NCI-H524 treated with DMSO at 0.1 percent for 48 hours (cell line): Measurements from ENCODE around the gene LRBA.
"Not testable (repeated sequence)": the region's sequence is repeated elsewhere in the genome, so short reads cannot be mapped to it uniquely, and the experiment has no call there.

Source experiments
- DNase-seq: peaks from one replicate; lab custom pipeline; 2025; lab: John Stamatoyannopoulos, UW

LRBA gene, protein sequence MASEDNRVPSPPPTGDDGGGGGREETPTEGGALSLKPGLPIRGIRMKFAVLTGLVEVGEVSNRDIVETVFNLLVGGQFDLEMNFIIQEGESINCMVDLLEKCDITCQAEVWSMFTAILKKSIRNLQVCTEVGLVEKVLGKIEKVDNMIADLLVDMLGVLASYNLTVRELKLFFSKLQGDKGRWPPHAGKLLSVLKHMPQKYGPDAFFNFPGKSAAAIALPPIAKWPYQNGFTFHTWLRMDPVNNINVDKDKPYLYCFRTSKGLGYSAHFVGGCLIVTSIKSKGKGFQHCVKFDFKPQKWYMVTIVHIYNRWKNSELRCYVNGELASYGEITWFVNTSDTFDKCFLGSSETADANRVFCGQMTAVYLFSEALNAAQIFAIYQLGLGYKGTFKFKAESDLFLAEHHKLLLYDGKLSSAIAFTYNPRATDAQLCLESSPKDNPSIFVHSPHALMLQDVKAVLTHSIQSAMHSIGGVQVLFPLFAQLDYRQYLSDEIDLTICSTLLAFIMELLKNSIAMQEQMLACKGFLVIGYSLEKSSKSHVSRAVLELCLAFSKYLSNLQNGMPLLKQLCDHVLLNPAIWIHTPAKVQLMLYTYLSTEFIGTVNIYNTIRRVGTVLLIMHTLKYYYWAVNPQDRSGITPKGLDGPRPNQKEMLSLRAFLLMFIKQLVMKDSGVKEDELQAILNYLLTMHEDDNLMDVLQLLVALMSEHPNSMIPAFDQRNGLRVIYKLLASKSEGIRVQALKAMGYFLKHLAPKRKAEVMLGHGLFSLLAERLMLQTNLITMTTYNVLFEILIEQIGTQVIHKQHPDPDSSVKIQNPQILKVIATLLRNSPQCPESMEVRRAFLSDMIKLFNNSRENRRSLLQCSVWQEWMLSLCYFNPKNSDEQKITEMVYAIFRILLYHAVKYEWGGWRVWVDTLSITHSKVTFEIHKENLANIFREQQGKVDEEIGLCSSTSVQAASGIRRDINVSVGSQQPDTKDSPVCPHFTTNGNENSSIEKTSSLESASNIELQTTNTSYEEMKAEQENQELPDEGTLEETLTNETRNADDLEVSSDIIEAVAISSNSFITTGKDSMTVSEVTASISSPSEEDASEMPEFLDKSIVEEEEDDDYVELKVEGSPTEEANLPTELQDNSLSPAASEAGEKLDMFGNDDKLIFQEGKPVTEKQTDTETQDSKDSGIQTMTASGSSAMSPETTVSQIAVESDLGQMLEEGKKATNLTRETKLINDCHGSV (N-terminal part only)

DNA sequence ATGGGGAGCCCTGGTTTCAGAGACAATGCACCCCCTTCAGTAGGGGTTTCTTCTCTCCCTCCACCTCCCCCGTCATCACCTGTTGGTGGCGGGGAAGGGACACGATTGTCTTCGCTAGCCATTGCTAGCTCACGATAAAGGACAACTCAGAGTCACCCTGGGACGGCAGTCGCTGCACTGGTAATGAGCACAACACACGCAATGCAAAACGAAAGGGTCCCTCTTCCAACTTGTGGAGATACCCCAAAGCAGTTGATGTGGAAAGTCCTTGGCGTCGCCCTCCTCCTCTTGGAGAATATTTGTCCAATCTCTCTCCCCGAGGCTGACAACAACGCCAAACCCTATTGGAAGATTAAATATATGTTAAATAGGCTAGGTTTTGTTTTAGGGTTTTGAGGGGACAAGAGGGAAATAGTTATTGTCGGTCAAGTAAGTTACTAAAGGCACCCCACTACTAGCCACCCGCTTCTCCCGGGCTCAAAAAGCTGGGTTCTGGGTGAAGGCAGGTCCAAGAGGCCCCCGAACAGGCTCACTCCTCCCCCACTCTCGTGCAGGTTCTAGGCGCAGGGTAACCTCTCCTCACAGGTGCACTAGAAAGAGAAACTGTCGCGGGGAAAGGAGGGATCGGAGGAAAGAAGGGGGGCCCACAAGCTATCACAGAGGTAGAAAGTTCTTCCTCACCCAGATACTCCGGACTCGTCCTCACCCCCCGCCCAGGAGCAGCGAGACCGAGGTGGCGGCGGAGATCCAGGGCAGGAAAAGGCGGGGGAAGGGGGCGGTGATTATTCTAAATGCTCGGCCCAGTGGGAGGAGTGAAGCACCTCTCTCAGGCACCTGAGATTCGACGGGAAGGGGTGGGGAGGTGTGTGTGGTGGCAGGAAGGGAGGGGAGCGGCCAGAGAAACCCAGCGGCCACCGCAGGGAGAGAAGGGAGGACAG, at the start of gene LRBA:
TSS of gene LRBA (minus strand) at position 764 of the 938 bp plus-strand sequence. CDS start at position 122, 642 bp downstream.
- peak; percentile 12 for DNase-seq

DNA sequence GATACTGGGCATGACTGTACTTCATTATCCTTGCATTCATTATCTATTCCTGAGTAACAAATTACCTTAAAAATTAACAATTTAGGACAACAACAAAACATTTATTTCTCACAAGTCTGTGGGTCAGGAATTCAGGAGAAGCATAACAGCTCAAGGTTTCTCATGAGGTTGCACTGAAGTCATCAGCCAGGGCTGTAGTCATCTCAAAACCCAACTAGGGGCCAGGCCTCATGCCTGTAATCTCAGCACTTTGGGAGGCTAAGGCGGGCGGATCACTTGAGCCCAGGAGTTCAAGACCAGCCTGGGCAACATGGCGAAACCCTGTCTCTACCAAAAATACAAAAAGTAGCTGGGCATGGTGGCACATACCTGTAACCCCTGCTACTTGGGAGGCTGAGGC, 48.1 kb upstream of the LRBA start:
- not testable (repeated sequence) for DNase-seq

DNA sequence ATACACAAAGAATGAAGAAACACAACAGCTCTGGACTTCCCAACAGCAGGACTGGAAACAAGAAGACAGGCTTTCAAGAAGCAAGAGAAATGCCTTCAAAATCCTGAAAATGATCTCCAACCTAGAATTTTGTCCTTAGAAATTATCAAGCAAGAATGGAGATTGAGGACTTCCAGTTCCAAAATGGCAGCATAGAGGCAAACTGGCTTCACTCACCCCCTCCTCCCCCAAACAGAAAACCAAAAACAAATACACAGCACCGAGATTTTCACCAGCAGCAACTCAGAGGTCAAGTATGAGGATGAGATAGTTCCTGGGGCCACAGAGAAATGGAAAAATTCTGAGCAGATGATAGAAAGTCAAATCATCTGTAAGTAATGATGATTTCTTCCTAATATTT, 40.5 kb upstream of the LRBA start:
- DNase-seq = no peak

DNA sequence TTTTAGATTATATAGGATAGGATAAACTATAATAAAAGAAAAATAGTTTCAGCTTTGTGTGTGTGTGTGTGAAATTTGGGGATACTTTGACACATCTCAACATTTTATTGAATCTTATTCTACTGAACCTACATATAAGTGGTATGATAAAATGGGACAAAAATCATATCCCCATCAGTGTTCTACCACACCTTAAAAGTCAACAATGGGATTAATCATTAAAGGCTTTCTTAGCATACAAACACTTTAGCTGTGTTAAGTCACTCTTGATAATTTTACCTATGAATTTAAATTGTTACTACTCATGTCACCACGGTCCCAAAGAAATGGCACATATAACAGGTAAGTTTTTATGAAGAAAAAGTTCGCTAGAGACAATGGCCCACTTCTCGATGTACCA, 37.7 kb upstream of the LRBA start:
- DNase-seq = no peak

DNA sequence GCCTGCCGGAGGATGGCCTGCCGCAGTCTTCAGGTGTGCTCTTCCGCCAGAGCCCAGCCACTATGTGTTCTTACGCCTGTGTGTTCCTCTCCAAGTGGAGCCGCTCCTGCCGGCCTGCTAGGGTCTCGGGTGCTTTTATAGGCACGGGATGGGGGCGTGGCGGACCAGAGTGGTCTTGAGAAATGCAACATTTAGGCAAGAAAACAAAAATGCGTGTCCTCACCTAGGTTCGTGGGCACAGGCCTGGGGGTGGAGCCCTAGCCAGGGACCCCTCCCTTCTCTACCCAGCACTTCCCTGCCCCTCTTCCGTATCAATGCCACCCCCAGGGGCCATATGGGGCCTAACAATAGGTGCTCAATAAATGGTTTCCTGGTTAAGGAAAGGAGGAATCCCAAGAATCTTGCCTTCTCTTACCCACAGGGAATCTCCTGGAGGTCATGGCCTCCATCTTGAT, 34.4 kb upstream of the LRBA start:
- no peak for DNase-seq

DNA sequence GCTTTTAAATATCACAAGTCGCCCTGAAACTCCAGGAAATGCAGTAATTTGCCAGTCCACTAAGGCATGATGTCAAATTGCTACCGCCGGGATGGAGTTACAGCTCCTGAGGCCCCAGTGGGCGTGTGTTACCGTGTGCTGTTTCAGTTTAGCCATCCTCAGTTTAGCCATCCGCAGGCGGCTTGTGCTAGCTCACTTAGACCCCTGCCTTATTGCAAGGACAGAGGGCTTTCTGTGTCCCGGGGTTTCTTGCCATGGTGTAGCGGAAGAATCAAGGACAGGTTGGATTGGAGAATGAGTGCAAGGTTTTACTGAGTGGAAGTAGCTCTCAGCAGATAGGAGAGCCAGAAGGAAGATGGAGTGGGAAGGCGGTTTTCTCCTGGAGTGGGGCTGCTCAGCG, 33.8 kb upstream of the LRBA start:
- no peak for DNase-seq

DNA sequence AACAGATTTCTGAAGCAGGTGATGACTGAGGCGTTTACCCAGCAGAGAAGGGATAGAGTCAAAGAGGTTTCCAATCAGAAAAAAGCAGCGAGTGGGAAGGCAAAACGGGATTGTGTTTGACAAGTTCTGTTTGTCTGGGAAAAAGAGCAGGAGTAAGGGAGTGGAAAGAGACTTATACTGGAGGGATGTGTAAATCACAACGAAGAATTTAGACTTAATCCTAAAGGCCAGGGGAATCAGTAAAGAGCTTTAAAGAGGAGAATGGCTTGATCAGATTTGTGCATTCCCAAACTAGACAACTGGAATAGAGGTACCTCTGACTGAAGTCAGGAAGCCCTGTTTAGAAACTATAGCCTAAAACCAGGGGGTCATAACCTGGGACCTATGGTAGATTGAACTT, 31.5 kb upstream of the LRBA start:
- no peak for DNase-seq

DNA sequence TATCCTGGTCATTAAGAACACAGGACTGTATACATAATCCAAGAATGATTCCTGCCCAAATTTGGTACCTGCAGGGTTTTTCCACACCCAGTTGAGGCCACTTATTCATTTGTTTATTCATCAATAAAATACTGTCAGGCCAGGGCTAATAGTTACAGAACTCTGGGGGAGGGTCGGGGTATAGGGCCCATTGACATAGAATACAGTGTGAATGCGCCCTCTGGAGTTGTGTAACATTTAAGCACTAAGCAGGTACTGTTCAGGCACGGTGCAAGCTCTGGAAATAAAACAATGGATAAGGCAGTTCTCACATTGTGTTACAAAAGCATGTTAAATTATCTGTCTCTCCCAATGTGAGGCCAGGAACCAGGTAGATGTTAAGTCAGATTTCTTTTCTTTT, 30.8 kb upstream of the LRBA start:
- DNase-seq = no peak

DNA sequence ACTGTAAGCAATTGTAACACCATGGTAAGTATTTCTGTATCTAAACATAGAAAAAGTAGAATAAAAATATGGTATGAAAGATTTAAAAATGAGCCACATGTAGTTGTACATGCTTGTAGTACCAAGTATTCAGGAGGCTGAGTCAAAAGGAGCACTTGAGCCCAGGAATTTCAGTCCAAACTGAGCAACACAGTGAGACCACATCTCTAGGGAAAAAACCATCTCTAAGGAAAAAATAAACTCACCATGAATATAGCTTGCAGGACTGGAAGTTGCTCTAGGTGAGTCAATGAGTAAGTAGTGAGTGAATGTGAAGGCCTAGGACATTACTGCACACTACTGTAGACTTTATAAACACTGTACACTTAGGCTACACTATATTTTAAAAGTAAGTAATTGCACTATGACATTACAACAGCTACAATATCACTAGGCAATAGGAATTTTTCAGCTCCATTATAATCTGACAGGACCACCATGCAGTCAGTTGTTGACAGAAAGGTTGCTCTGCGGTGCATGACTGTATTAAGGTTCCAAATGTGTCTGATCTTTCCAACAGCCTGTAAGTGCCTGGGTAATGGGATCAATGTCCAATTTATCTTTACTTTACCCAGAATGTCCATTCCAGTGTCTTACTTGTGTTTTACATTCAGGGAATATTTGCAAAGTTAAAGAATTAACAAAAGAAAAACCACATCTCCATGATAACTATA, 28.9 kb upstream of the LRBA start:
- no peak for DNase-seq

DNA sequence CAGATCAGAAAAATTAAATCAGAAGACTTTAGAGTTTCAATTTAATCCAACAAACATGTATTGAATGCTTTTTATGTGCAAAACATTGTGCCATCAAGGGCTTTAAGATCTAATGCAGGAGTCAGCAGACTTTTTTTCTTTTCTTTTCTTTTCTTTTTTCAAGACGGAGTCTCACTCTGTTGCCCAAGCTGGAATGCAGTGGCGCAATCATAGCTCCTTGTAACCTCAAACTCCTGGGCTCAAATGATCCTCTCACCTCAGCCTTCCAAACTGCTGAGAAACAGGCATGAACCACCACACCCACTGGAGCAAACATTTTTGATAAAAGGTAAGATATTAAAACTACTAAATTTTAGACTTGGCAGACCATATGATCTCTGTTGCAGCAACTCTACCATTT, 24.6 kb upstream of the LRBA start:
- DNase-seq = no peak

DNA sequence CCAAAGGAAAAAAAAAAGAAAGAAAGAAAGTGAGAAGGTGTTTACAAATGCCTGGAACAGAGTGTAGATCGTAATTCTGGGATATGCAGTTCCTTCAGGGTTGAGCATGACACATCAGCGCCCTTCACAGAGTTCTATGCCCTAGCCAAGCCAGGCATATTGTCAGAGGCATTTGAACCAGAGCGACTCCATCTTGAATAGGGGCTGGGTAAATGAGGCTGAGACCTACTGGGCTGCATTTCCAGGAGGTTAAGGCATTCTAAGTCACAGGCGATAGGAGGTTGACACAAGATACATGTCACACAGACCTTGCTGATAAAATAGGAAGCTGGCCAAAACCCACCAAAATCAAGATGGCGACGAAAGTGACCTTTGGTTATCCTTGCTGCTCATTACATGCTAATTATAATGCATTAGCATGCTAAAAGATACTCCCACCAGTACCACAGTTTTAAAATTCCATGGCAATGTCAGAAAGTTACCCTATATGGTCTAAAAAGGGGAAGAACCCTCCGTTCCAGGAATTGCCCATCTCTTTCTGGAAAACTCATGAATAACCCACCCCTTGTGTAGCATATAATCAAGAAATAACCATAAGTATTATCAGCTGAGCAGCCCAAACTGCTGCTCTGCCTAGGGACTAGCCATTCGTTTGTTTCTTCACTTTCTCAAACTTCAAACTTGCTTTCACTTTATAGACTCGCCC, 23.5 kb upstream of the LRBA start:
- no peak for DNase-seq

DNA sequence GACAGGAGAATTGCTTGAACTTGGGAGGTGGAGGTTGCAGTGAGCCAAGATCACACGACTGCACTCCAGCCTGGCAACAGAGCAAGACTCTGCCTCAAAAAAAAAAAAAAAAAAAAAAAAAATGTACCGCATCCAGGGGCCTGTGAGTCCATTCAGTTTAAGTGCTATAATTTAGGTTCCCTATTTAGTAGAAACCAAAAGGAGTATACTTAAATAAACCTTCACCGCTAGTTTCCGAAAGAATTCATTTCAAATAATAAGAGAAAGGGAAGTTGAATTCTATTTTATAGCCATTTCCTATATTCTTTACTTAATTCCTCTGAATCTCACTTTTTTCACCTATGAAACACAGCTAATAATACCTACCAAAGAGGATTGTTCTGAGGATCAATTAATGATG, 20.8 kb upstream of the LRBA start:
- no peak for DNase-seq

DNA sequence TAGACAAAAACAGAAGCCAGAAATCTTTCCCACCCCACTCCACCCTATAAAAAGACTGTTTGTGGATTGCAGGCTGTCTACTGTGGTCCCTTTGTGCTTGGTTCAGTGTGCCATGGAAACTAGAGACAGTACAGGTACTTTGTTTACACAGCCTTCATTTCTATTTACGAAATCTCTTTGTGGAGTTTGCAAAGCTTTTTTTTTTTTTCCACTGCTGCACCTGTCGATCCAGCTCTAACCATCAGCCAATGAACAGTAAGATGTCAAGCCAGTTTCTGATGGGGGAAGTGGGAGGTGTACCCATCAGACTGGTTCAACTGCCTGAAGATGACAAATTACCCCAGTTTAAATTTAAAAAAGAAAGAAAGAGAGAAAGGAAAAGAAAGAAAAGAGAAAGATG, 20.2 kb upstream of the LRBA start:
- no peak for DNase-seq

DNA sequence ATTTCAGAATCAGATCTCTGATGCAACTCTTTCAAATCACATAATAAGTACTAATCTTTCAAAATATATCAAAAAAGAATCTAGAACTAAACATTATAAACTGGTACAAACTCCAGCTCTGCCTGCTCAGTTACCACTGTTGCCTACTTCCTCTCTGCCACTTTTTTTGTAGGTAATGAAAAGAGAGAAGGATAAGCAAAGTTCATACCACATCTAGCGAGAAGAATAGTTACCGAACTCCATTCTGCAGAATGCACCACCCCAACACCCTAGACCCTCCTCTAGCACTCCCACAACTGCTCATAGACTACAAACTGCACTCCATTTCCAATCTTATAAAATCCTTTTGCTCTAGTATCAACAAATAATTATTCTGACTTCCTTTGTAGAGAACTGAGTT, 19.7 kb upstream of the LRBA start:
- no peak for DNase-seq

DNA sequence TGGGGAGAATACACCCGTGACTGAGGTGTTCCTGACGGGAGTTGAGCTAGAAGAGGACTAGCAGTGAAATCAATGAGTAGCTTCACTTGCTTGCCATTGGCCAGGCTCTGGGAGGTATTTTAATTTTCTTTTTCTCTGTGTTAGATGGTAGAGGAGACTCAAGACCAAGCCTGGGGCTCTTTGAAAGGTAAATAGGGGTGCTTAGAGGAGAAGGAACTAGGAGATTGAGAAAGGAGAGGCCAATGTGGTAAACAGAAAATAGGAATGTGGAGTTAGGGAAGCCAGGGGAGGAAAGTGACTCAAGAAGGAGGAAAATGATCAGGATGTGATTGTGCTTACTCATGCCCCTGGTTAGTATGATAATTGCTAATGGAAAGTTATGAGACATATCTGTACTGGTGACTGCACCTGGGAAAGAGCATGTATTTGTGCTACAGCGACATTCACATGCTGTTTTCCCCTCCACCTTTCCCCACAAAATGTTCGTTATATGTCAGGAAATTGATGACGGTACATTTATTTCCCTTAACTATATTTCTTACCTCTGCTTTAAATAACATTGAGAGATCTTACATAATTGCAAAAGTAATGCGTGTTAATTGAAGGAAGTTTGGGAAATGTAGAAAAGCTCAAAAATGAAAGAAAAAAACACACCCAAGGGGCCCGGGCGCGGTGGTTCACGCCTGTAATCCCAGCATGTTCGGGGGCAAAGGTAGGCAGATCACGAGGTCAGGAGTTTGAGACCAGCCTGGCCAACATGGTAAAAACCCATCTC, 16.9 kb upstream of the LRBA start:
- no peak for DNase-seq

DNA sequence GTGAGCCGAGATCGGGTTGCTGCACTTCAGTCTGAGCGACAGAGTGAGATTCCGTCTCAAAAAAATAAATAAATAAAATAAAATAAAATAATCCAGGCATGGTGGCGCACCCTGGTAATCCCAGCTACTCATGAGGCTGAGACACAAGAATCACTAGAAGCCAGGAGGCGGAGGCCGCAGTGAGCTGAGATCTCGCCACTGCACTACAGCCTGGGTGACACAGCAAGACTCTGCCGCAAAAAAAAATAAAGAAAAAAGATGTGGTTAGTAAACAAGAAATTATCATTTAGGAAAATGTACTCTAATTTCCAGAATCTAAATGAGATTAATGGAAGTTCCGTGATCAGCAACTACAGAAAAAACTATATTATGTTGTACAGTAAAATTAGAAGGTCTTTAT, 14.5 kb upstream of the LRBA start:
- no peak for DNase-seq

DNA sequence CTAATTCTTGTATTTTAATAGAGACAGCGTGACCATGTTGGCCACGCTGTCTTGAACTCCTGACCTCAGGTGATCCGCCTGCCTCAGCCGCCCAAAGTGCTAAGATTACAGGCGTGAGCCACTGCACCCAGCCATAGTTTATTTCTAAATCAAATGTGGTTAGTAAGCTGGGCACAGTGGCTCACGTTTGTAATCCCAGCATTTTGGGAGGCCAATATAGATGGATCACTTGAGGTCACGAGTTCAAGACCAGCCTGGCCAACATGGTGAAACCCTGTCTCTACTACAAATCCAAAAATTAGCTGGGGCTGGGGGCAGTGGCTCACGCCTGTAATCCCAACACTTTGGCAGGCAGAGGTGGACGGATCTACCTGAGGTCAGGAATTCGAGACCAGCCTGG, 13.9 kb upstream of the LRBA start:
- not testable (repeated sequence) for DNase-seq

DNA sequence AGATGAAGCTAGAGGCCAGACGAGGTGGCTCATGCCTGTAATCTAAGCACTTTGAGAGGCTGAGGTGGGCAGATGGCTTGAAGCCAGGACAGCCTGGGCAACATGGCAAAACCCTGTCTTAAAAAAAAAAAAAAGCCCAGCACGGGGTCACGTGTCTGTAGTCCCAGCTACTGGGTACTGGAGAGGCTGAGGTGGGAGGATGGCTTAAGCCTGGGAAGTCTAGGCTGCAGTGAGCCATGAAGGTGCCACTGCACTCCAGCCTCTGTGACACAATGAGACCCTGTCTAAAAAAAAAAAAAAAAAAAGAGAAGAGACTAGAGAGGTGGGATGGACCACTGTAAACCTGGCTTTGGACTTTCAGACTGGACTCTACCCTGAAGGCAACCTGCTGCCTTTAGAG, 10.7 kb upstream of the LRBA start:
- peak; percentile 26 for DNase-seq

DNA sequence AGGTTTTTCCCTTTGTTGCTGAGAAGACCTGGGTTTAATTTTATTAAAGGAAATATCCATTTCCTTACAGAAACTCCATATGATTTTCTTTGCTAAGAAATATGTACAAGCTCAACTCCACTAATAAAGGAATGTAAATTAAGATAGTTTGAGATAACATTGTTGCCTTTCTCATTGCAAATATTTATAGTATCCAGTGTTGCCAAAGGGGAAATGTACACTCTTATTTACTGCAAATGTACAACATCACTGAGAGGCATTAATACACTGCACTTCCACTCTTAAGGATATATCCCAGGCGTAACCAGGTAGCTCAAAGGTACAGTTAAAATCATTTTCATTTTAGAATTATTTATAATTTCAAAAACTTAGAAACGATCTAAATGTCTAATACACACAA, 7.5 kb upstream of the LRBA start:
- DNase-seq = no peak
